ENCODE measurements around the gene PCTP. TPM values are rescaled to one million over a fixed set of nuclear protein-coding genes. Genes with fewer than 3 reads are reported as not detected.

PCTP gene
- total RNA-seq, 1 experiment from 2014 or later: 17.1 TPM

- Histone ChIP-seq H3T11ph (ENCODE audit: low read length) (no peak overlapping the region), H4K91ac (ENCODE audit: insufficient read length, low read depth, low read length) (no peak overlapping the region), H2AFZ (ENCODE audit: low read length) (no peak overlapping the region), H3K23ac (ENCODE audit: insufficient read length, low read depth, low read length) (no peak overlapping the region), H3K27ac (ENCODE audit: insufficient read length, low read depth, low read length) (no peak overlapping the region), H3K9ac (ENCODE audit: extremely low read depth, insufficient read length, low read length) (no peak overlapping the region), H2BK120ac (ENCODE audit: low read depth, low read length, poor library complexity, severe bottlenecking) (no peak overlapping the region), H4K5ac (ENCODE audit: insufficient read length, low read depth, low read length) (no peak overlapping the region), H4K8ac (replicated peaks; ENCODE audit: insufficient read length, low read depth, low read length) (no peak overlapping the region), H2BK20ac (ENCODE audit: low read depth, low read length, poor library complexity, severe bottlenecking) (no peak overlapping the region), H3K79me2 (ENCODE audit: insufficient read depth, low read length) (no peaks in the 10 kb centered on the region), H3K4me2 (ENCODE audit: insufficient read depth, insufficient read length, low read length) (no peak overlapping the region), H3K27me3 (ENCODE audit: insufficient read depth, low read length) (no peaks in the 10 kb centered on the region), H3K23me2 (ENCODE audit: insufficient read length, low read depth, low read length, poor library complexity, severe bottlenecking) (no peaks in the 10 kb centered on the region), H3K56ac (ENCODE audit: insufficient read length, low read depth, low read length) (no peak overlapping the region), H2AK5ac (ENCODE audit: insufficient read length, low read length) (no peak overlapping the region), H3K79me1 (ENCODE audit: insufficient read depth, low read depth, low read length, poor library complexity, severe bottlenecking) (no peaks in the 10 kb centered on the region), H2BK15ac (ENCODE audit: low read depth, low read length) (no peak overlapping the region), H3K4me1 (ENCODE audit: insufficient read depth, low read length) (peaks cover 5% of the 10 kb centered on the region; the same call in 1 of the 2 replicates), H3K14ac (ENCODE audit: insufficient read depth, low read length) (no peak overlapping the region), H3K4ac (ENCODE audit: low read depth, low read length) (no peak overlapping the region), H2BK5ac (ENCODE audit: insufficient read length, low read length) (no peak overlapping the region), H3K18ac (ENCODE audit: insufficient read length, low read depth, low read length) (no peak overlapping the region), H4K20me1 (ENCODE audit: control insufficient read depth, insufficient read depth, insufficient read length) (no peaks in the 10 kb centered on the region), H3K9me3 (ENCODE audit: control insufficient read depth, low read depth, low read length) (no peaks in the 10 kb centered on the region), H2BK12ac (ENCODE audit: insufficient read length, low read depth, low read length) (no peak overlapping the region)
- peaks cover 33 to 50% of the 10 kb centered on the region in 2 experiments for H3K4me1 Mint-ChIP-seq
- no peaks in the 10 kb centered on the region for H3K36me3 Mint-ChIP-seq (ENCODE audit: insufficient read depth in 1 of 3, low read depth in 3 of 3)
- H3K9me3 Mint-ChIP-seq: no peaks in the 10 kb centered on the region
- WGBS (ENCODE audit: extremely low coverage, insufficient read length, low lambda C conversion rate): no CpG with 5 or more reads among the region's 2 CpGs
- peaks cover 2% of the 10 kb centered on the region; the same call in 1 of the 2 replicates for H3K27me3 Mint-ChIP-seq (ENCODE audit: low read depth)
- DNase-seq: no peak
- H3K27ac Mint-ChIP-seq: no peak overlapping the region
- no peak overlapping the region for H3K4me3 Mint-ChIP-seq
- TF ChIP-seq CTCF (conservative IDR thresholded peaks at IDR 0.05): no peak
Measured at GRCh38 chr17:55726440-55726839, 24.4 kb upstream of the PCTP start.
